Esophagus muscularis mucosa (tissue), 4 donors: ENCODE measurements around the gene SLCO3A1.

Experiments
- EP300 ChIP-seq: sonication (generic); formaldehyde crosslinking; IDR thresholded peaks from one replicate; pipeline ENCODE4 v1.6.1; 2017; ENCODE audit warnings: antibody characterized with exemption
- POLR2A ChIP-seq: fragments of 450-650 bp; IDR thresholded peaks from one replicate; pipeline ENCODE4 v1.6.1; 2017; ENCODE audit warnings: antibody characterized with exemption, moderate library complexity, mild to moderate bottlenecking, low read depth
- POLR2AphosphoS5 ChIP-seq, 2 donors: sonication (generic); formaldehyde crosslinking; IDR thresholded peaks; one replicate each; pipeline ENCODE4 v1.6.1; 2017; ENCODE audit warnings: antibody characterized with exemption in 2 of 2
- TF ChIP-seq, protein P1 (sequence below), 3 experiments: fragments of 200-600 bp in 2 of 3; fragments of 450-650 bp in 1 of 3; sonication (generic) in 2 of 3; IDR thresholded peaks; one replicate each; pipeline ENCODE4 v1.5.1; 2017 to 2019; ENCODE audit warnings: antibody characterized with exemption in 3 of 3, mild to moderate bottlenecking in 2 of 3, moderate library complexity in 1 of 3

DNA sequence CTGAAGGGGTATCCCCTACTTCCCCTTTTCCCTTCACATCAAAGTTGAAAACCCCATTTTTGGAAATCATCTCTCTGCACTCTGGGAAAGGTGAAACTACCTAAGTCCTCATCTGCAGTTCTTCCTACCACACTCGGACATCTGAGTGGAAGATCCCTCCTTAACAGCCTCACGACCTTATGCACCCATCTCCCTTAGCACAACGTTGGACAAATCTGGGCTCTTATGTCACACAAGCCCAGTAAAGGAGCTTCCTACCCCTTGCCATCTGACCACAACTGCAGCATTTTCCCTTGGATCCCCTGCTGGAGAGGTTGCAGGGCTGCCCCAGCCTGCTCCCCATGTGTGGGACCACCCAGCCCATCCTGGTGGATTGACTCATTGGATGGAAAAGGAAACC is 288.1 kb downstream of the SLCO3A1 start:
- TF ChIP-seq, protein P1, sequence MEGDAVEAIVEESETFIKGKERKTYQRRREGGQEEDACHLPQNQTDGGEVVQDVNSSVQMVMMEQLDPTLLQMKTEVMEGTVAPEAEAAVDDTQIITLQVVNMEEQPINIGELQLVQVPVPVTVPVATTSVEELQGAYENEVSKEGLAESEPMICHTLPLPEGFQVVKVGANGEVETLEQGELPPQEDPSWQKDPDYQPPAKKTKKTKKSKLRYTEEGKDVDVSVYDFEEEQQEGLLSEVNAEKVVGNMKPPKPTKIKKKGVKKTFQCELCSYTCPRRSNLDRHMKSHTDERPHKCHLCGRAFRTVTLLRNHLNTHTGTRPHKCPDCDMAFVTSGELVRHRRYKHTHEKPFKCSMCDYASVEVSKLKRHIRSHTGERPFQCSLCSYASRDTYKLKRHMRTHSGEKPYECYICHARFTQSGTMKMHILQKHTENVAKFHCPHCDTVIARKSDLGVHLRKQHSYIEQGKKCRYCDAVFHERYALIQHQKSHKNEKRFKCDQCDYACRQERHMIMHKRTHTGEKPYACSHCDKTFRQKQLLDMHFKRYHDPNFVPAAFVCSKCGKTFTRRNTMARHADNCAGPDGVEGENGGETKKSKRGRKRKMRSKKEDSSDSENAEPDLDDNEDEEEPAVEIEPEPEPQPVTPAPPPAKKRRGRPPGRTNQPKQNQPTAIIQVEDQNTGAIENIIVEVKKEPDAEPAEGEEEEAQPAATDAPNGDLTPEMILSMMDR (IDR thresholded peaks at IDR 0.05), result no peak
- TF ChIP-seq POLR2AphosphoS5 (IDR thresholded peaks at IDR 0.05) (no peak), POLR2A (no peak), EP300 (no peak)
